AG10803 (cell line): ENCODE measurements around the gene TM9SF2.

ENCODE experiments used
- DNase-seq: peaks from one replicate; pipeline ENCODE4 v3.0.0; 2010; ENCODE audit warnings: low read depth
- H3K4me3 ChIP-seq: 2 replicates; pipeline ENCODE4 v1.5.1; 2011; ENCODE audit warnings: mild to moderate bottlenecking, low read length, control low read depth
- TF ChIP-seq, protein P1 (sequence below): conservative IDR thresholded peaks from 2 replicates; pipeline ENCODE4 v1.5.1; 2011; ENCODE audit warnings: mild to moderate bottlenecking, low read length, control low read depth, inconsistent platforms

The TM9SF2 gene

GRCh38 chr13:99496184-99497142, 4.8 kb upstream of the TM9SF2 start:
- DNase-seq, result peak; percentile 91
- TF ChIP-seq, protein P1, sequence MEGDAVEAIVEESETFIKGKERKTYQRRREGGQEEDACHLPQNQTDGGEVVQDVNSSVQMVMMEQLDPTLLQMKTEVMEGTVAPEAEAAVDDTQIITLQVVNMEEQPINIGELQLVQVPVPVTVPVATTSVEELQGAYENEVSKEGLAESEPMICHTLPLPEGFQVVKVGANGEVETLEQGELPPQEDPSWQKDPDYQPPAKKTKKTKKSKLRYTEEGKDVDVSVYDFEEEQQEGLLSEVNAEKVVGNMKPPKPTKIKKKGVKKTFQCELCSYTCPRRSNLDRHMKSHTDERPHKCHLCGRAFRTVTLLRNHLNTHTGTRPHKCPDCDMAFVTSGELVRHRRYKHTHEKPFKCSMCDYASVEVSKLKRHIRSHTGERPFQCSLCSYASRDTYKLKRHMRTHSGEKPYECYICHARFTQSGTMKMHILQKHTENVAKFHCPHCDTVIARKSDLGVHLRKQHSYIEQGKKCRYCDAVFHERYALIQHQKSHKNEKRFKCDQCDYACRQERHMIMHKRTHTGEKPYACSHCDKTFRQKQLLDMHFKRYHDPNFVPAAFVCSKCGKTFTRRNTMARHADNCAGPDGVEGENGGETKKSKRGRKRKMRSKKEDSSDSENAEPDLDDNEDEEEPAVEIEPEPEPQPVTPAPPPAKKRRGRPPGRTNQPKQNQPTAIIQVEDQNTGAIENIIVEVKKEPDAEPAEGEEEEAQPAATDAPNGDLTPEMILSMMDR, result no peak
- peak overlapping the region; percentile 56 for H3K4me3 ChIP-seq

GRCh38 chr13:99498171-99499161, 2.8 kb upstream of the TM9SF2 start:
- peak; percentile 97 for DNase-seq
- TF ChIP-seq, protein P1, result no peak
- peak overlapping the region; percentile 71 for H3K4me3 ChIP-seq

- DNase-seq, result no peak
- H3K4me3 ChIP-seq, result peak overlapping the region; percentile 91
- TF ChIP-seq, protein P1, result no peak
Observed at GRCh38 chr13:99500839-99501183, 461 bp upstream of the TM9SF2 start.

GRCh38 chr13:99501848-99502301, 603 bp downstream of the TM9SF2 start:
- H3K4me3 ChIP-seq, result peak overlapping the region; percentile 91
- DNase-seq, result peak; percentile 35
- TF ChIP-seq, protein P1, result no peak

- H3K4me3 ChIP-seq, result no peak overlapping the region
- TF ChIP-seq, protein P1, result peak; percentile 48
- peak; percentile 20 for DNase-seq
Observed at GRCh38 chr13:99505814-99506269, 4.6 kb downstream of the TM9SF2 start.

DNA sequence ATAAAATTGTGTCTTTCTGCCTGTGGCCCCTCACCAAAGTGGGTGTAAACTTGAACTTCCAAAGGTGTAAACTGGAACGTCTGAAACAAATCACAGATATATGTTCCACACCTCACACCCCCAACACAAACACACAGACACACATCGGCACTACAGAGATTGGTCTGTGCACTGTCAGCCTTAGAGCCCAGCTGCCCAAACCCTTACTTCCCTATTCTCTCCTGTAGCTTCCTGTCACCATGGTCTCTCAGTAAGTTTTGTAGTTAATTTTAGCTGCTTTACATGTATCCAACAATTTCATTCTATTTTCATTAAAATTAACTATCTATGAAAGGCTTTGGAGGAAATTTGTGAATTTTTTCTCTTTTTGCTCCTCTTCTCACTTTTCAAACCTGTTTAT, 5.4 kb downstream of the TM9SF2 start:
- DNase-seq, result no peak
- H3K4me3 ChIP-seq, result no peak overlapping the region
- TF ChIP-seq, protein P1, result no peak
